HG03039 (cell line): ENCODE measurements around the gene CD8B.
A peak's percentile ranks its signal among the peaks of the same experiment; 100 is the strongest.

Experiments
- ATAC-seq: cut with Tn5 transposase; IDR thresholded peaks from one replicate; pipeline ENCODE4 v1.9.1; 2021; ENCODE audit warnings: mild to moderate bottlenecking, moderate library complexity; ENCODE audit not compliant: unreplicated experiment

The CD8B gene

GRCh38 chr2:86806059-86806857 is 55.4 kb downstream of the CD8B start:
- ATAC-seq = no peak

GRCh38 chr2:86800856-86801567 is 60.7 kb downstream of the CD8B start:
- ATAC-seq = no peak

- ATAC-seq = no peak
These were observed 66.8 kb downstream of the CD8B start for GRCh38 chr2:86794861-86795260.

- ATAC-seq = no peak
These were observed 67.9 kb downstream of the CD8B start for GRCh38 chr2:86793752-86794151.

- no peak for ATAC-seq
These were observed 70.1 kb downstream of the CD8B start for GRCh38 chr2:86791573-86791972.

GRCh38 chr2:86790676-86791572 is 70.8 kb downstream of the CD8B start, which contains the start of gene CD8A:
TSS of gene CD8A (minus strand) at chr2:86790913. CDS start at chr2:86790825, 88 bp downstream.
- ATAC-seq = no peak

- no peak for ATAC-seq
These were observed 71.5 kb downstream of the CD8B start for GRCh38 chr2:86790134-86790675.

GRCh38 chr2:86789687-86790133 is 72.0 kb downstream of the CD8B start:
- ATAC-seq = no peak

- no peak for ATAC-seq
These were observed 72.6 kb downstream of the CD8B start for GRCh38 chr2:86788881-86789686.

GRCh38 chr2:86788165-86788564 is 73.5 kb downstream of the CD8B start:
- ATAC-seq = no peak

GRCh38 chr2:86787736-86788135 is 74.0 kb downstream of the CD8B start:
- no peak for ATAC-seq

- ATAC-seq = no peak
These were observed 75.6 kb downstream of the CD8B start for GRCh38 chr2:86786001-86786536.

GRCh38 chr2:86785456-86785855 is 76.2 kb downstream of the CD8B start:
- no peak for ATAC-seq

GRCh38 chr2:86783615-86784339 is 77.9 kb downstream of the CD8B start:
- ATAC-seq = peak; percentile 91

- no peak for ATAC-seq
These were observed 78.9 kb downstream of the CD8B start for GRCh38 chr2:86782748-86783147.

- ATAC-seq = no peak
These were observed 80.3 kb downstream of the CD8B start for GRCh38 chr2:86781363-86781762.

- ATAC-seq = no peak
These were observed 81.7 kb downstream of the CD8B start for GRCh38 chr2:86779971-86780370.

- ATAC-seq = no peak
These were observed 82.7 kb downstream of the CD8B start for GRCh38 chr2:86778957-86779356.

GRCh38 chr2:86776532-86776931 is 85.2 kb downstream of the CD8B start:
- no peak for ATAC-seq
